Chondrocyte (in vitro differentiated cells): ENCODE data around the gene OR3A3. TPM values are rescaled to one million over a fixed set of nuclear protein-coding genes. Genes with fewer than 3 reads are reported as not detected.
"Not testable (repeated sequence)": the region's sequence is repeated elsewhere in the genome, so short reads cannot be mapped to it uniquely, and the experiment has no call there.

Experiments
- DNase-seq: peaks from one replicate; pipeline ENCODE4 v3.0.0; 2021; ENCODE audit warnings: mixed read lengths, low spot score
- H3K27ac Mint-ChIP-seq: one replicate; pipeline ENCODE4 v1.8.0; 2021; ENCODE audit warnings: mild to moderate bottlenecking, moderate library complexity, mixed read lengths; ENCODE audit not compliant: unreplicated experiment
- H3K27me3 Mint-ChIP-seq: 2 replicates; pipeline ENCODE4 v1.8.0; 2021; ENCODE audit warnings: low read depth, mixed read lengths
- H3K36me3 Mint-ChIP-seq: 2 replicates; pipeline ENCODE4 v1.8.0; 2021; ENCODE audit warnings: low read depth, mixed read lengths
- H3K4me1 Mint-ChIP-seq: 2 replicates; pipeline ENCODE4 v1.8.0; 2021; ENCODE audit warnings: low read depth, mild to moderate bottlenecking, mixed read lengths
- H3K4me3 Mint-ChIP-seq: one replicate; pipeline ENCODE4 v1.8.0; 2021; ENCODE audit warnings: mild to moderate bottlenecking, moderate library complexity, mixed read lengths; ENCODE audit not compliant: unreplicated experiment
- H3K9me3 Mint-ChIP-seq: 2 replicates; pipeline ENCODE4 v1.8.0; 2021; ENCODE audit warnings: low read depth, mixed read lengths
- long read RNA-seq: library from polyadenylated mRNA; stranded (forward); transcript quantifications from one replicate; pipeline ENCODE4 v2.0.0, GENCODE V29; 2021
- total RNA-seq: library from RNA; stranded (reverse); gene quantifications from 3 replicates; pipeline ENCODE4 v1.2.1, GENCODE V29; 2021
- TF ChIP-seq, protein P1 (sequence below): fragments of 200-600 bp; sonication (generic); IDR thresholded peaks from 2 replicates; pipeline ENCODE4 v1.5.0; 2021; ENCODE audit warnings: antibody characterized with exemption, mild to moderate bottlenecking, moderate library complexity

The OR3A3 gene
- total RNA-seq: not detected in 3 replicates
- long read RNA-seq: 0 reads

DNA sequence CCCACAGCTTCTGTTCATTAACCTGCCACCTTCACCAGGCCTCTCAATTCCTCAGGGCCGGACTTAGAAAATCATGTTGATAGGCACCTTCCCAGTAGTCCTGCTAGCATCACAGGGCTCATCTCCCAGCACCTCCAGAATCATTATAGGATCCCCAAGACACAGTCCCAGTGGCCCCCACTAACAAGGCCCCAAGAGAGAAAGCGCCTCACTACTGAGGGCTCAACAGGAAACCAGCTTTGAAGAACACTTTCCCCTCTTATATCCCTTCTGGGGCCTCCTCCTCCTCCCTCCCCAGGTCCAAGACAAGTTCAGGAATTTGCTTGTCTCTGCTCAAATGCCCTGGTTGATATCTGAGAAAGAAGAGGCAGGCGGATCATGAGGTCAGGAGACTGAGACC, at the start of gene OR3A3:
Gene OR3A3, plus strand, starts transcription at position 301 of the 400 bp plus-strand sequence.
- Mint-ChIP-seq H3K4me3 (no peak within 1 kb of the TSS), H3K27me3 (peaks cover 2% of the 10 kb centered on the region), H3K36me3 (peaks cover 2% of the 10 kb centered on the region), H3K4me1 (no peaks in the 10 kb centered on the region), H3K9me3 (peaks cover 29% of the 10 kb centered on the region), H3K27ac (no peak within 1 kb of the TSS)
- TF ChIP-seq, protein P1, sequence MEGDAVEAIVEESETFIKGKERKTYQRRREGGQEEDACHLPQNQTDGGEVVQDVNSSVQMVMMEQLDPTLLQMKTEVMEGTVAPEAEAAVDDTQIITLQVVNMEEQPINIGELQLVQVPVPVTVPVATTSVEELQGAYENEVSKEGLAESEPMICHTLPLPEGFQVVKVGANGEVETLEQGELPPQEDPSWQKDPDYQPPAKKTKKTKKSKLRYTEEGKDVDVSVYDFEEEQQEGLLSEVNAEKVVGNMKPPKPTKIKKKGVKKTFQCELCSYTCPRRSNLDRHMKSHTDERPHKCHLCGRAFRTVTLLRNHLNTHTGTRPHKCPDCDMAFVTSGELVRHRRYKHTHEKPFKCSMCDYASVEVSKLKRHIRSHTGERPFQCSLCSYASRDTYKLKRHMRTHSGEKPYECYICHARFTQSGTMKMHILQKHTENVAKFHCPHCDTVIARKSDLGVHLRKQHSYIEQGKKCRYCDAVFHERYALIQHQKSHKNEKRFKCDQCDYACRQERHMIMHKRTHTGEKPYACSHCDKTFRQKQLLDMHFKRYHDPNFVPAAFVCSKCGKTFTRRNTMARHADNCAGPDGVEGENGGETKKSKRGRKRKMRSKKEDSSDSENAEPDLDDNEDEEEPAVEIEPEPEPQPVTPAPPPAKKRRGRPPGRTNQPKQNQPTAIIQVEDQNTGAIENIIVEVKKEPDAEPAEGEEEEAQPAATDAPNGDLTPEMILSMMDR: no peak
- DNase-seq: no peak

DNA sequence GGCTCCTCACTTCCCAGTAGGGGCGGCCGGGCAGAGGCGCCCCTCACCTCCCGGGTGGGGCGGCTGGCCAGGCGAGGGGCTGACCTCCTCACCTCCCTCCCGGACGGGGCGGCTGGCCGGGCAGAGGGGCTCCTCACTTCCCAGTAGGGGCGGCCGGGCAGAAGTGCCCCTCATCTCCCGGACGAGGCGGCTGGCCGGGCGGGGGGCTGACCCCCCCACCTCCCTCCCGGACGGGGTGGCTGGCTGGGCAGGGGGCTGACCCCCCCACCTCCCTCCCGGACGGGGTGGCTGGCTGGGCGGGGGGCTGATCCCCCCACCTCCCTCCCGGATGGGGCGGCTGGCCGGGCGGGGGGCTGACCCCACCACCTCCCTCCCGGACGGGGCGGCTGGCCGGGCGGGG, 40.0 kb upstream of the OR3A3 start:
- peaks cover 45% of the 10 kb centered on the region for H3K9me3 Mint-ChIP-seq
- not testable (repeated sequence) for DNase-seq, H3K27me3 Mint-ChIP-seq, H3K36me3 Mint-ChIP-seq, H3K4me1 Mint-ChIP-seq, H3K4me3 Mint-ChIP-seq, H3K27ac Mint-ChIP-seq

DNA sequence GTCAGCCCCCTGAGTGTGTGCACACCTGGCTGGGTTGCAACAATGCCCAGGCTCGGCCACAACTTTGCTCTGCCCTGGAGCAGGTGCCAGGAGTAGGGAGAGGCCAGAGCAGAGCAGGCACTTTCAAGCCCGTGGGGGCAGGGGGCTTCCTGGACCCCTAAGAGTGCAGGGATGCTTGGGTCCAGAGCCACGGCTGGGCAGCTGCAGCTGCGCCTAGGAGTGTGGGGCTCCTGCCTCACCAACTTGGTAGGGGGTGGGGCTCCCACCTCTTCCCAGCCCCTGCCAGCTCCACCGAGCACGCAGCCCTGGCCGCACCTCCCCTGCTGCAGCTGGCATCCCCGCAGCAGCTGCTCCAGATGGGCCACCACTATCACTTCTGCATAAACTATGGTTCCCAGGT, 32.8 kb upstream of the OR3A3 start:
- no peaks in the 10 kb centered on the region for H3K4me1 Mint-ChIP-seq
- TF ChIP-seq, protein P1: no peak
- H3K27ac Mint-ChIP-seq: no peak overlapping the region
- peaks cover 10% of the 10 kb centered on the region for H3K27me3 Mint-ChIP-seq
- no peak overlapping the region for H3K4me3 Mint-ChIP-seq
- DNase-seq: peak; percentile 72
- H3K36me3 Mint-ChIP-seq: no peaks in the 10 kb centered on the region
- peaks cover 16% of the 10 kb centered on the region for H3K9me3 Mint-ChIP-seq

DNA sequence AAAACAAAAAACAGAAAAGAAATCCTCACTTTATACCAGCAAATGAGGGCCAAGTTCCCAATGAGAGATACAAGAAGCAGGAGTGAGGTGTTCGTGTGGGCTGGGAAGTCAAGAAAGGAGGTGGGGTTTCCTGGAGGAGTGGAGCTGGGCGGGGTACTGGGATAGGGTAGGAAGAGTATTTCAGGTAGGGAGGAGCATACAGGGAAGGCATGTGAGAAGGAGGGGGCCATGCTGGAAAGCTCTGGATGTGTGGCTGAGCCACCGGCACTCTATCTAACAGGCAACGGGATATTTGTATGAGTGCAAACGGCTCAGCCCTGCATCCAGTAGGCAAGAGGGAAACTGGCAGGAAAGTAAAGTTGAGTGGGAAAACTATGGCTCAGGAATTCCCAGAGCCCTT, 29.2 kb upstream of the OR3A3 start:
- Mint-ChIP-seq H3K4me3 (no peak overlapping the region), H3K36me3 (no peaks in the 10 kb centered on the region), H3K27ac (no peak overlapping the region), H3K27me3 (peaks cover 12% of the 10 kb centered on the region), H3K9me3 (no peaks in the 10 kb centered on the region), H3K4me1 (no peaks in the 10 kb centered on the region)
- no peak for DNase-seq
- TF ChIP-seq, protein P1: no peak

DNA sequence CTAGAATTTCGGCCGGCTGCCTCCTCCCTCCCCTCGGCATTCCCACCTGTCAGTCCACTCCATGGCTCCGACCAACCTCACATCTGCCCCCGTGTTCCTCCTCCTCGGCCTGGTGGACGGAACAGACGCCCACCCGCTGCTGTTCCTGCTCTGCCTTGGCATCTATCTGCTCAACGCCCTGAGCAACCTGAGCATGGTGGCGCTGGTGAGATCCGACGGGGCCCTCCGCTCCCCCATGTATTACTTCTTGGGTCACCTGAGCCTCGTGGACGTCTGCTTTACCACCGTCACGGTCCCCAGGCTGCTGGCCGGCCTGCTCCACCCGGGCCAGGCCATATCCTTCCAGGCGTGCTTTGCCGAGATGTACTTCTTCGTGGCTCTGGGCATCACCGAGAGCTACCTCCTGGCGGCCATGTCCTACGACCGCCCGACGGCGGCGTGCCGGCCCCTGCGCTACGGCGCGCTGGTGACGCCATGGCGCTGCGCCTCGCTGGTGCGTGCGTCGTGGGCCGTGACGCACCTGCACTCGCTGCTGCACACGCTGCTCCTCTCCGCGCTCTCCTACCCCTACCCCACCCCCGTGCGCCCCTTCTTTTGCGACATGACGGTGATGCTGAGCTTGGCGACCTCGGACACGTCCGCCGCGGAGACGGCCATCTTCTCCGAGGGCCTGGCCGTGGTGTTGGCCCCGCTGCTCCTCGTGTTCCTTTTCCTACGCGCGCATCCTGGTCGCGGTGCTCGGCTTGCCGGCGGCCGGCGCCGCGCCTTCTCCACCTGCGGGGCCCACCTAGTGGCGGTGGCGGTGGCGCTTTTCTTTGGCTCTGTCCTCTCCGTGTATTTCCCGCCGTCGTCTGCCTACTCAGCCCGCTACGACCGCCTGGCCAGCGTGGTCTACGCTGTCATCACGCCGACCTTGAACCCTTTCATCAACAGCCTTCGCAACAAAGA, 25.0 kb upstream of the OR3A3 start, which contains the start of gene OR3A2:
Gene OR3A2, minus strand, starts transcription at position 440 of the 948 bp plus-strand sequence.
- peak; percentile 72 for DNase-seq
- TF ChIP-seq, protein P1: no peak
- Mint-ChIP-seq H3K36me3 (no peaks in the 10 kb centered on the region), H3K4me3 (no peak within 1 kb of the TSS), H3K9me3 (peaks cover 13% of the 10 kb centered on the region), H3K27me3 (peaks cover 6% of the 10 kb centered on the region), H3K4me1 (no peaks in the 10 kb centered on the region), H3K27ac (no peak within 1 kb of the TSS)
